Omental fat pad (tissue), 4 donors: ENCODE data around the gene IRF9. TPM values are rescaled to one million over a fixed set of nuclear protein-coding genes. Genes with fewer than 3 reads are reported as not detected.

Source experiments
- ATAC-seq: fragments of 150-250 bp; one replicate; pipeline ENCODE4 v1.9.1; 2016; ENCODE audit warnings: mild to moderate bottlenecking, moderate library complexity; ENCODE audit not compliant: low FRiP score
- DNase-seq: peaks from one replicate; pipeline ENCODE4 v3.0.0-alpha.2; 2019; ENCODE audit warnings: low spot score
- CTCF ChIP-seq, 3 donors: fragments of 450-650 bp; IDR thresholded peaks; one replicate each; pipeline ENCODE4 v1.5.1; 2016 to 2017; ENCODE audit warnings: antibody characterized with exemption in 3 of 3, mild to moderate bottlenecking in 3 of 3, moderate library complexity in 2 of 3
- total RNA-seq, 4 donors: library from RNA; depleted of rRNA; stranded (reverse); fragments of >200 nt; gene quantifications; one replicate each; pipeline ENCODE4 v1.1.0, GENCODE V29; 2016

Gene IRF9
- total RNA-seq, 4 donors from 2014 or later, result 39.4 to 126 (median 66.3) TPM

- ATAC-seq, result peak; percentile 94
- peak; percentile 97 for DNase-seq
- peak in 1 of 3 donors; percentile 42 for TF ChIP-seq CTCF (IDR thresholded peaks at IDR 0.05)
Observed at GRCh38 chr14:24141097-24141880, 19.8 kb upstream of the IRF9 start, which contains the start of gene EMC9. EMC9 (minus strand) TSS chr14:24141591; CDS start chr14:24141304, 287 bp downstream.

DNA sequence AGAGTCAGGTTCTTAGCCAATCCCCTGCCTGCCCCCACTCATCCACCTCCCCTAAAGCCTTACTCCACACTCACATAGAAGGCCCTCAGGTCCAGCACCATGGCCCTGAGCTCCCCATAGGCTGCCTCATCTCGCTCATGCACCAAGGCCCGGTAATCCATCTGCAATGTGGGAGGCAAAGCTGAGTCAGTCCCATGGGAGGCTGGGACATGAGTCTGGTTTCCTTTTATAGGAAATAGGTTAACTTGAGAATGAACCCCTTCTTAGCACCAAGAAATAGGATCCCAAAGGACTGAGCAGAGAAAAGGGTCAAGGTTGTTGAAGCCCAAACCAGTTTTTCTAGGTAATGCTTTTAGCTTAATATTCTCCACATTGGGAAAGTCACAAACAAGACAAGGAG lies 17.6 kb upstream of the IRF9 start:
- DNase-seq (no peak), ATAC-seq (no peak)
- no peak for TF ChIP-seq CTCF (IDR thresholded peaks at IDR 0.05)

- no peak for TF ChIP-seq CTCF (IDR thresholded peaks at IDR 0.05)
- DNase-seq (no peak), ATAC-seq (no peak)
Observed at GRCh38 chr14:24144451-24144850, 16.6 kb upstream of the IRF9 start.

GRCh38 chr14:24145219-24145618 lies 15.8 kb upstream of the IRF9 start:
- ATAC-seq (no peak), DNase-seq (no peak)
- TF ChIP-seq CTCF (IDR thresholded peaks at IDR 0.05), result no peak

DNA sequence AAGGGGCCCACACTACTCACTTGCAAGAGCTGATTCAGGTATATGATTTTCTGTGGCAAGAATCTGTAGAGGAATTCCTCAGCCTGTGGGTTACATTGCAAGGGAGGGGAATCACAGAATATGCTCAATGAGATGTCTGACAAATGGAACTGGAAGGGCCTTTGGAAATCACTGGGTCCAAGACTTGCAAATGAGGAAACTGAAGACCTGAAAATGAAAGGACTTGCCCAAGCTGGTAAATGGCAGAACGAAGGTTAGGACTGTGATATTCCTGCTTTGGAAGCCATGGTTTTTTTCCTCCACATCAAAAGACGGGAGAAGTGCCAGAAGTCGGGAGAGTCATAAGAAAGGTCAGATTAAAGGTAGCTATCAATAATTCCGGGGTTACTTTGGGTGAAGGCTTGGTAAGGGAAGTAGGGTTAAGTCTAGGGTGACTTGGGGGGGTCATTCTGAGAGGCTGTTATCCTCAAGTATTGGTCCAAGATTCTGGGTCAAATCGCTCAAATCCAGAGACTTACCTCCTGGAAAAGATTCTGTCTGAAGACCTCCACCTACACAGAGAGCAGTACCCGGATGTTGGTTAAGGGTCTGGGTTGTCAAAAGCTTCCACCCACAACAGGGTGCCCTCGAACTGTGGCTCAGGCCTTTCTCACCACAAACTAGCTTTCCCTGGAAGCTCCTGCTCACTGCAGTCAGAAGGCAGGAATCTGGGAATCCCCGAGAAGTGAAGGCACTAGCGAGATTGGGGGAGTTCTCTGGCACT lies 15.2 kb upstream of the IRF9 start:
- ATAC-seq, result peak; percentile 10
- DNase-seq, result no peak
- no peak for TF ChIP-seq CTCF (IDR thresholded peaks at IDR 0.05)

- ATAC-seq (peak; percentile 83), DNase-seq (peak; percentile 80)
- no peak for TF ChIP-seq CTCF (IDR thresholded peaks at IDR 0.05)
Observed at GRCh38 chr14:24146453-24146977, 14.6 kb upstream of the IRF9 start, which contains the start of gene PSME2. PSME2 (minus strand) TSS chr14:24146610; CDS start chr14:24146581, 29 bp downstream.
